ENCODE results near the gene IRF2BP2.
A peak's percentile ranks its signal among the peaks of the same experiment; 100 is the strongest.

The IRF2BP2 gene

DNA sequence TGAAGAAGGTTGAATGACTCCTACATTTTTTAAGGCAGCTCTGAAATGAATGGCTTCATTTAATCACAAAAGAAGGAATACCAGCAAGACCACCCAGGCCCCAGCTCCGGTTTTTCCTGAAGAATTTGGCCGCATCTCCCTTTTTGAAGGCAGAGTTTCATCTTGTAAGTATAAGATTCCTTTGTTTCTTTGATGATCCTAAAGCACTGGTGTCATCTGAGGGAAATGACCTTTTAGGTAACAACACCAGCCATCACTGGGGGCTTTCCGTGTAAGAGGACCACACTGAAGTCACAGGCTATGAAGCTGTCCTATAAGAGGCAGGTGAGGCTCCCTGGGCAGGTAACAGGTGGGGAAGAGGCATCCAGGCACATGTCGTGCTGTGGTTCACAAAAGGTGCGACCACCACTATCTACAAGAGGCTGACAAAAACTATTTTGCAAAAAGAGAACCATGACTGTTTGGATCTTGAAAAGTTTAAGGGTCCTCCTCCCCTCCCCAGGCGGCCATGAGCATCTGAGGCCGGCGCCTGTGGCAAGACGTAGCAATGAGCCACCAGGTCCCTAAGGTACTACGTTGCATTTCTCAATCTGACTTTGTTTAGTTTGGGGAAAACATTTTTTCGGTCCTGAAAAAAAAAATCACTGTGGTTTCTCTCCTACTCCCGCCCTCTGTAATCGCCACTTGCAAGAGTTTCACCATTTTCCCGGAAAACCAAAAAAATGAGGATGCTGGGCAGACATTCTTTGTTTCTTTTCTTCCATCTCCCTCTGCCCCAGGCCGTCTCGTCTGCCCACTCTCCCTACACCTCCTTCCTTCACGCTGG lies 46.3 kb upstream of the IRF2BP2 start:
- Histone ChIP-seq H3K9me3 (ENCODE audit: control insufficient read depth, insufficient read depth, low read depth, low read length) (no peaks in the 10 kb centered on the region), H3K4me1 (ENCODE audit: control insufficient read depth, insufficient read depth, low read length) (no peaks in the 10 kb centered on the region), H3K4me3 (ENCODE audit: low read depth, low read length) (no peak overlapping the region), H3K36me3 (ENCODE audit: control insufficient read depth in 2 of 2, insufficient read depth in 1 of 2, low read length in 2 of 2) (no peaks in the 10 kb centered on the region), H3K27ac (ENCODE audit: extremely low read depth, low read depth, low read length) (no peak overlapping the region)
- TF ChIP-seq SCRT2 (tag by site-specific recombination; IDR thresholded peaks at IDR 0.05) = 0 out of 2 replicates have a peak, but pooled peaks have one; percentile 9
- TF ChIP-seq ZSCAN16 (tag by site-specific recombination; IDR thresholded peaks at IDR 0.05) = no peak
- ChIA-PET CTCF (interaction anchor here (1.2 kb wide), 1 partner anchor 88 kb away, joined by 3 read pairs; no protein-coding TSS in a partner anchor), POLR2A (interaction anchor here (1.5 kb wide), 1 partner anchor 44 kb away, joined by 4 read pairs; no protein-coding TSS in a partner anchor)

DNA sequence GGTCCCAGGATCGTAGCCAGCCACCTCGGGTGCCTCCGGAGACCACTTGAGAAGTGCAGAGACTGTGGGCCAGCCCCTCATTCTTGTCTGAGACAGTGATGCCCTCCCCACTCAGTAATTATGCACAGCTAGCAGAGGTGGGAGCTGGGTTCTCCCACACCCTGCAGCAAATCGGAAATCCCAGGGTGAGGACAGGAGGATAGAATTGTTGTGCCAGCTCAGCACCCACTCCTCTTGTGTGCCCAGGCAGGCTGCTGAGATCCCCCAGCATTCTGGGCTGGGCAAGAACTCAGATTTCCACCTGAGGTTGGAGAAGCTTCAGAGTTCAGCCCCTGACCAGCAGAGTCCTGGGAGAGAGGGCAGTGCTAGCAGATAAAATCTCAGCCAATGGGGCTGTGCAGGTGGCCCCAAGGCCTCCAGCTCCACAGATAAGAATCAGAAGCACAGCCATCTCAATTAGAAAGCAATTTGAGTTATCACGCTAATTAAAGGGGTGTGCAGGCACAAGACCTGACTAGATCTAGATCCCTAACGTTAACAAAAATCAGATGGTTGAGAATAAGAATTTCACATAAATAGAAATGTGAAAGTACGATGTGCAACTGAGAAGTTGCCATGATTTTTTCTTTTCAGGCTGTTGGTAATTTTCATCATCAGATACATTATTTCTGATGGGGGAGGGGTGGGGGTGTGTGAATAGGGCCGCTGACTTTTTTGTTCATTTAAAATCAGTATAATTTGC lies 45.5 kb upstream of the IRF2BP2 start:
- TF ChIP-seq ZSCAN18 (tag by site-specific recombination; IDR thresholded peaks at IDR 0.05) (no peak), ZNF121 (tag by site-specific recombination; IDR thresholded peaks at IDR 0.05) (no peak), ZNF292 (tag by site-specific recombination; IDR thresholded peaks at IDR 0.05; ENCODE audit: borderline replicate concordance, low read depth) (no peak), ZNF488 (tag by site-specific recombination; IDR thresholded peaks at IDR 0.05) (no peak), ZBTB17 (tag by site-specific recombination; IDR thresholded peaks at IDR 0.05) (no peak), ZNF529 (tag by site-specific recombination; IDR thresholded peaks at IDR 0.05; ENCODE audit: insufficient replicate concordance) (no peak), TRIM28 (IDR thresholded peaks at IDR 0.05; ENCODE audit: borderline replicate concordance, low read length) (peak; percentile 80; the same call in 1 of the 2 replicates), ZNF48 (tag by site-specific recombination; IDR thresholded peaks at IDR 0.05) (no peak), ZNF175 (tag by site-specific recombination; IDR thresholded peaks at IDR 0.05) (no peak), ZNF404 (tag by site-specific recombination; IDR thresholded peaks at IDR 0.05) (no peak), EGR2 (tag by site-specific recombination; IDR thresholded peaks at IDR 0.05; ENCODE audit: low read depth) (peak; percentile 73), ZNF214 (tag by site-specific recombination; IDR thresholded peaks at IDR 0.05; ENCODE audit: borderline replicate concordance) (no peak), GLI4 (tag by site-specific recombination; IDR thresholded peaks at IDR 0.05) (no peak), ZNF701 (tag by site-specific recombination; IDR thresholded peaks at IDR 0.05) (no peak), ZSCAN30 (tag by site-specific recombination; IDR thresholded peaks at IDR 0.05) (no peak), ZNF362 (tag by site-specific recombination; IDR thresholded peaks at IDR 0.05) (no peak), ZNF16 (tag by site-specific recombination; IDR thresholded peaks at IDR 0.05; ENCODE audit: low read depth) (no peak), ZNF354C (tag by site-specific recombination; IDR thresholded peaks at IDR 0.05; ENCODE audit: borderline replicate concordance, low read depth) (no peak), ZSCAN23 (tag by site-specific recombination; IDR thresholded peaks at IDR 0.05) (no peak), ZFHX2 (tag by site-specific recombination; conservative IDR thresholded peaks at IDR 0.05) (peak; percentile 60)
- H3K27ac ChIP-seq (ENCODE audit: extremely low read depth, low read depth, low read length) = no peak overlapping the region
- ChIA-PET POLR2A (no interaction called here), CTCF (interaction anchor here (0.7 kb wide), 2 partner anchors 13 to 44 kb away, joined by 3 to 6 read pairs; no protein-coding TSS in a partner anchor)
- H3K4me3 ChIP-seq (ENCODE audit: low read depth, low read length) = no peak overlapping the region
- no peaks in the 10 kb centered on the region for H3K4me1 ChIP-seq (ENCODE audit: control insufficient read depth, insufficient read depth, low read length)
- no peaks in the 10 kb centered on the region for H3K36me3 ChIP-seq (ENCODE audit: control insufficient read depth in 2 of 2, insufficient read depth in 1 of 2, low read length in 2 of 2)
- H3K9me3 ChIP-seq (ENCODE audit: control insufficient read depth, insufficient read depth, low read depth, low read length) = no peaks in the 10 kb centered on the region

Measured in HEK293 (cell line).